Smooth muscle cell of the brain vasculature (primary cell): ENCODE data around the gene AARSD1.
"Not testable (repeated sequence)": the region's sequence is repeated elsewhere in the genome, so short reads cannot be mapped to it uniquely, and the experiment has no call there.

ENCODE experiments used
- DNase-seq: peaks from one replicate; pipeline ENCODE4 v3.0.0-alpha.2; 2012; ENCODE audit warnings: low read depth, low spot score

The AARSD1 gene

GRCh38 chr17:42920106-42920900 lies 44.0 kb downstream of the AARSD1 start:
- DNase-seq, result no peak

- not testable (repeated sequence) for DNase-seq
Measured at GRCh38 chr17:42919522-42920077, 44.7 kb downstream of the AARSD1 start.

GRCh38 chr17:42918902-42919521 lies 45.2 kb downstream of the AARSD1 start:
- DNase-seq, result no peak

GRCh38 chr17:42917236-42917603 lies 47.0 kb downstream of the AARSD1 start:
- DNase-seq, result no peak

- not testable (repeated sequence) for DNase-seq
Measured at GRCh38 chr17:42916388-42917235, 47.6 kb downstream of the AARSD1 start.

- not testable (repeated sequence) for DNase-seq
Measured at GRCh38 chr17:42915288-42915687, 49.0 kb downstream of the AARSD1 start.

- no peak for DNase-seq
Measured at GRCh38 chr17:42913981-42914617, 50.2 kb downstream of the AARSD1 start.

GRCh38 chr17:42913522-42913921 lies 50.7 kb downstream of the AARSD1 start:
- no peak for DNase-seq

- DNase-seq, result no peak
Measured at GRCh38 chr17:42908872-42909700, 55.2 kb downstream of the AARSD1 start.

GRCh38 chr17:42906772-42907446 lies 57.3 kb downstream of the AARSD1 start:
- no peak for DNase-seq

GRCh38 chr17:42904110-42904469 lies 60.2 kb downstream of the AARSD1 start:
- DNase-seq, result no peak

GRCh38 chr17:42901535-42902229 lies 62.6 kb downstream of the AARSD1 start:
- no peak for DNase-seq
